Stimulated activated CD8-positive, alpha-beta memory T cell treated with anti-CD3 and anti-CD28 coated beads, Interleukin-15, amount 100 ng/mL, for 4 hours (primary cell): ENCODE results near the gene MECP2.

Source experiments
- DNase-seq, 2 donors: peaks; one replicate each; pipeline ENCODE4 v3.0.0-alpha.2; 2020; ENCODE audit warnings: low read depth in 2 of 2

MECP2 gene

DNA sequence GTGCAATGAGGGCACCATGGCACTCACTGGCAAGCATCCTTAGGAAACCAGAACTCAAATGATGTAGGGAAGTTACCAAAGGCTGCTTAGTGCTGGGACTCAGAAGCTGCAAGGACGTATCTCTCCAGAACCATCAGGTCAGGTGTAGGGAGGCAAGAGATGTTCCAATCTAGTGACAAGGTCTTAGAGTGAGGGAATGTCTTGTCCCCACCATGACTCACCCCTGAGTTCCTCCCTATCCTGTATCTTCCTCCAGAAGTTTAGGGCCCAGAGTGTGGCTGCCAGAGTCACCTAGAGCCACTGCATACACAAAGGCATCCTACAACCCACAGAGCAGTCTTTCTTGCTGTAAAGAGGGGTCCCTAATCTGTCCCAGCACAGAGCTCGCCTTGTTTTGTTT, 63.7 kb downstream of the MECP2 start:
- DNase-seq: no peak

DNA sequence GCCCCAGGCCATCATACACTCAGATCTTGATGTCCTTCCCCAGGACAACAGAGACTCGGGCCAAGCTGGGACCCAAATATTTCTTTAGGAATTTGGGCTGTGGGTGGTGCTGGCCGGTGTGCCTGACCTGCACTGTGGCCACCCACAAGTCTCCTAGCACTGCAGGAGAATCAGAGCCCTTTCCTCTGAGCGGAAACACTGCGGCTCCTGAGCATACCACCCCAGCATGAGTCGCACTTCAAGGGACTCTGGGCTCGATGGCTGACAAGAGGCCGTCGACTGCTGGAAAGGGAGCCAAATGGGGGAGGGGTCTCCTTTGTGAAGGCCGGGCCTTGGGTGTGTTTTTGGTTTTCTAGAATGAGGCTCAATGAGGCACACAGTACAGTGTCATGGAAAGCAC, 64.9 kb downstream of the MECP2 start:
- DNase-seq: no peak

DNA sequence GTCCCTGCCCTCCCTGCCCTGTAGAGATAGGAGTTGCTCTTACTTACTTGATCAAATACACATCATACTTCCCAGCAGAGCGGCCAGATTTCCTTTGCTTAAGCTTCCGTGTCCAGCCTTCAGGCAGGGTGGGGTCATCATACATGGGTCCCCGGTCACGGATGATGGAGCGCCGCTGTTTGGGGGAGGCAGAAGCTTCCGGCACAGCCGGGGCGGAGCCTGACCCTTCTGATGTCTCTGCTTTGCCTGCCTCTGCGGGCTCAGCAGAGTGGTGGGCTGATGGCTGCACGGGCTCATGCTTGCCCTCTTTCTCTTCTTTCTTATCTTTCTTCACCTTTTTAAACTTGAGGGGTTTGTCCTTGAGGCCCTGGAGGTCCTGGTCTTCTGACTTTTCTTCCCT, 65.4 kb downstream of the MECP2 start:
- DNase-seq: no peak

DNA sequence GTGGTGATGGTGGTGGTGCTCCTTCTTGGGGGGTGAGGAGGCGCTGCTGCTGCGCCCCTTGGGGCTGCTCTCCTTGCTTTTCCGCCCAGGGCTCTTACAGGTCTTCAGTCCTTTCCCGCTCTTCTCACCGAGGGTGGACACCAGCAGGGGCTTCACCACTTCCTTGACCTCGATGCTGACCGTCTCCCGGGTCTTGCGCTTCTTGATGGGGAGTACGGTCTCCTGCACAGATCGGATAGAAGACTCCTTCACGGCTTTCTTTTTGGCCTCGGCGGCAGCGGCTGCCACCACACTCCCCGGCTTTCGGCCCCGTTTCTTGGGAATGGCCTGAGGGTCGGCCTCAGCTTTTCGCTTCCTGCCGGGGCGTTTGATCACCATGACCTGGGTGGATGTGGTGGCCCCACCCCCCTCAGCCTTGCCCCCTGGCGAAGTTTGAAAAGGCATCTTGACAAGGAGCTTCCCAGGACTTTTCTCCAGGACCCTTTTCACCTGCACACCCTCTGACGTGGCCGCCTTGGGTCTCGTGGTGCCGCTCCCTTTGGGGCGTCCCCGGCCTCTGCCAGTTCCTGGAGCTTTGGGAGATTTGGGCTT, 66.7 kb downstream of the MECP2 start:
- no peak for DNase-seq

DNA sequence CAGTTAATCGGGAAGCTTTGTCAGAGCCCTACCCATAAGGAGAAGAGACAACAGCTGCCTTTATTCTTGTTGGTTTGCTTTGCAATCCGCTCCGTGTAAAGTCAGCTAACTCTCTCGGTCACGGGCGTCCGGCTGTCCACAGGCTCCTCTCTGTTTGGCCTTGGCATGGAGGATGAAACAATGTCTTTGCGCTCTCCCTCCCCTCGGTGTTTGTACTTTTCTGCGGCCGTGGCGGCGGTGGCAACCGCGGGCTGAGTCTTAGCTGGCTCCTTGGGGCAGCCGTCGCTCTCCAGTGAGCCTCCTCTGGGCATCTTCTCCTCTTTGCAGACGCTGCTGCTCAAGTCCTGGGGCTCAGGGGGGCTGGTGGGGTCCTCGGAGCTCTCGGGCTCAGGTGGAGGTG, 67.3 kb downstream of the MECP2 start:
- no peak for DNase-seq

DNA sequence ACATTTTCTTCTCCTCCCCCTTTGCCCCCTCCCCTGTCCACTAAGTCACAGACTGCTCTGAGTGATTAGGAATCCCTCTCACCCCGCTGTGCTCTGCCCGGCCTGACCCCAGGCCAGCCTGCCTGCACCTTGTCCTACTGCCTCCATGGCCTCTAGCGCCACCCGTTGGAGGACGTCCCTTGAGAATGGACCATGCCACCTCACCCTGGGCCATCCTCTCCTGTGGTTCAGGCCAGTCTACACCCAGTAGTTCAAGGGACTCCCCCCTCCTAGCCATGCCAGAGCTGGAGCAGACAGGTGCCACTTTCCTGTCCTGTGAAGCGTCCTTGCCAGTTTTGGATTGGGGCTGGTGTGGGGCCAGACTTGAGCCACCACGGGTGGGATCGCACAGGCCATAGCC, 68.1 kb downstream of the MECP2 start:
- no peak for DNase-seq

DNA sequence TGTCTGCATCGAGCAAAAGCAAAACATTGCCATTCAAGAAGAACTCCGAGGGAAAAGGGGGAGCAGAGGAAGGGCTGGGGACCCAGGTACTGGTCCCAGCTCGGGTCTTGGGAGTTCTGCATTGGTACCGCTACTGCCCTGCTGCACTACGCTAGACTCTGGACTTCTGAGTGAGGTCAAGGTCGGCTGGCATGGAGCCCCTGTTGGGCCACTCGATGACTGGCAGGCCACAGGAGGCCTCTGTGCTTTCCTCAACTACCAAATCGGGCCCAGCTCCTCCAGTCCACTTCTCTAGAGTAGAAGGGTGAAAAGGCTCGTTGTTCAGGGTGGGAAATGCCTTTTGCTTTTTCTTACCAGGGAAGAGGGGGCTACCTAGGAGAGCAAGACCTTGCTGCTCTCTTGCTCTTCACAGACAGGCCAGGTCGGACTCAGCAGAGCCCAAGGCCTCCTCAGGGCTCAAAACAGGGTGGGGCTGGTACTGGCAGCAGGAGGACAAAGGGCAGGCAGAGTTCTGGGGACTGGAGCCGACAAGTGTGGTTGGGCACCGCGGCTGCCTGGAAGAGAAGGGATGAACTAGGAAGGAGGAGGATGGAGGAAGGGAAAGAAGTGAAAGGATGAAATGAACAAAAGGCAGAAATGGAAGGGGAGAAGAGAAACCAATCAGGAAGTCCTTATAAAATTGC, 68.9 kb downstream of the MECP2 start:
- no peak for DNase-seq

DNA sequence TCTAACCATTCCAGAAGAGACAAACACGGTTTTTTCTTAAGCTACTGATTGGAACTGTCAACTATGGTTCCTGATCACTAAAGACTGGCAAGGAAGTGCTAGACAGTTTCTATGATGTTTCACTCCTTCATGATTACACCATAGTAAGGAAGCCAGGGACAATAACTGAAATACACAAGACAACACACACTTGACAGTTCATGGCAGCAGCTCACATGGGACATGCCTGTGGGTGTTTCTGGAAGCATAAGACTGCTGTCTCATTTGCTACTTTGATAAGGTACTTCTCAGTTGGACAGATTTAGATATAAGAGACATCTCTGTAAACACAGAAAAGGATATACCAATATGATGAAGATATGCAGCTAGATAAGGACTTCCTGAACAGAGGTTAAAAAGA, 69.5 kb downstream of the MECP2 start:
- DNase-seq: no peak

DNA sequence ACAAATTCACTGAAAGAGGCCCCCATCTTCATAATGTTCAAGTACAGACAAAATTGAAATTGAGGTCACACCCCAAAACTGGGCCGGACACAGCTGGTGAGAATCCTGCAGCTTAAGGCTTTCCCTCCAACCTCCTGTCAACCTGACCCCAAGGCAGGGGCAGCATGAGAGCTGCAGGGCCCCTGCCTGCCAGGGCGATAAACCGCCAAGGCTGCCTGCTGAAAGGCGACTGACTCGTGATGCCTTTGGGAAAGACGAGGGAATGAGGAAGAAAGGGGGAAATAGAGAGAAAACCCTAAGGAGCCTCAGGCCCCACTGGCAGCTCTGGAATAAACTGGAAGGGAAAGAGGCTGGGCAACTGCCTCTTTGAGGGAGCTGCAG, 70.5 kb downstream of the MECP2 start:
- DNase-seq: no peak

DNA sequence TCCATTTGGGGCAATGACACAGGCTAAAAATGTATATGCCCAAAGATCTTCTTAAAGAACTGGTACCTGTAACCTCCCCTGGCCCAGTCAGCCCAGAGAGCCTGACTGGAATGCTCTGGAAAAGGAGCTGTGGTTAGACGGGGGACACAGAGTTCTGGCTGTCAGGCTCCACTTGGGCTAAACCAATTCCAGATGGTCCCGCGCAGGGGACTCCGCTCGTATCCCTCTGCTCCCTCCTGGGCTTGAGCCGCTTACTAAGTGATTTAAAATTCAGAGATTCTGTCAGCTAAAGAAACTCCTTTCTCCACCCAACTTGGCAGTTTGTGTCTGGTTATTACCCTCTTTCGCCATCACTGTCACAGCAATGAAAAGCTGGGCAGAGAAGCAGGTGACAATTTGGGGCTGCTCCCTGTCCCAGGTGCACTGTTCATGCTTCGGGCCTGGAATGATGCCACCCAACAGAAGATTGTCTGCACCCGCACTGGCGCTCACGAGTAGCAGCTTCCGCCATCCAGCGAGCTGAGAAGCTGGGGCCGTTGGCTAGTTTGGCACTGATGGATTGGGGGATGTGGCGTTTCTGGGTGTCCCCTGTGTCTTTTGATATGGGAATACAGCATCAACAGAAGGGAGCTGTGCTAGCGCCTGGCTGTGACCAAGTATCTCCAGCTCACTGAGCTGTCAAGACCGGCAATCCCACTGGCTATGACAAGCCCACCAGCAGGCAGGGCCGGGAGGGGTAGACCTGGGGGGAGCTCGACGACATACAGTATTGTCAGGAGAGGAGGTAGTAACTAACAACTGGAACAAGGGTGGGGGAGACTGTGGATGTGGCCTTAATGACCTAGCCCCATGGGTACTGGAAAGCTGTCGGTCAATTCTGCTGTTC, 71.1 kb downstream of the MECP2 start:
- DNase-seq: no peak

DNA sequence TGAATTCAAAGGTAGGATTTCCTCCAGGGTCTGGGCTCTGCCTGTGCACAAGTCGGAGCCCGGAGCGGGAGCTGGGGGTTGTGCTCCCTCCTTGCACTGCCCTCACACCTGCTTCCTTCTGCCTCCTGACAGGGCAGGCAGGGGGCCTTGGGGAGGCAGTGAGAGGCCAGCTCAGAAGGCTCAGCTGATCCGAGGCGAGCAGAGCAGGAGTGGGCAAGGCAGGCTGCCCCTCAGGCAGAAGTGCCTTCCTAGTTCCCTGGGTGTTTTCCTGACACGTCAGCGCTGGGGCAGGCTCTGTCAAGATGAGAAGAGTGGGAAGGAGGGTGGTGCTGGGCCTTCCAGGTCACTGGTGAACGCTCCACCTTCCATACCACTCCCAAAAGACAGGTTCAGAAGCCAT, 72.3 kb downstream of the MECP2 start:
- DNase-seq: no peak

DNA sequence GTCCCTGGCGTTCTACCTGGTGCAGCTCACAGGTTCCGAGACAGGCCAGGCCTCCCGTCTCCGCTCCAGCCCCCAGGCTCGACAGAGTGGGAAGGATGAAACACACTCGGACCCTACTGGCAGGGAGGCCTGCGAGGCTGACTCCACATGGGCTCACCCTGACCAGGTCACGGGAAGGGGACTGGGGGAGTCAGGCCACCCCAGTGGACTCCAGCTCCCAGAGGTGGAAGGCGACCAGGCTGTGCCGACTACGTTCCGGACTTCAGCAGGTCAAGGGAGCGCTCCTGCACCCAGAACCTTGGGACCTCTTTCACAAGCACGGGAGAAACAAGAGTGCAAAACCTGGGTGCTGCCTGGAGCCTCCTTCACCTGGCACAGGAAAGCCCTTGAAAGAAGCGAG, 73.2 kb downstream of the MECP2 start:
- no peak for DNase-seq

DNA sequence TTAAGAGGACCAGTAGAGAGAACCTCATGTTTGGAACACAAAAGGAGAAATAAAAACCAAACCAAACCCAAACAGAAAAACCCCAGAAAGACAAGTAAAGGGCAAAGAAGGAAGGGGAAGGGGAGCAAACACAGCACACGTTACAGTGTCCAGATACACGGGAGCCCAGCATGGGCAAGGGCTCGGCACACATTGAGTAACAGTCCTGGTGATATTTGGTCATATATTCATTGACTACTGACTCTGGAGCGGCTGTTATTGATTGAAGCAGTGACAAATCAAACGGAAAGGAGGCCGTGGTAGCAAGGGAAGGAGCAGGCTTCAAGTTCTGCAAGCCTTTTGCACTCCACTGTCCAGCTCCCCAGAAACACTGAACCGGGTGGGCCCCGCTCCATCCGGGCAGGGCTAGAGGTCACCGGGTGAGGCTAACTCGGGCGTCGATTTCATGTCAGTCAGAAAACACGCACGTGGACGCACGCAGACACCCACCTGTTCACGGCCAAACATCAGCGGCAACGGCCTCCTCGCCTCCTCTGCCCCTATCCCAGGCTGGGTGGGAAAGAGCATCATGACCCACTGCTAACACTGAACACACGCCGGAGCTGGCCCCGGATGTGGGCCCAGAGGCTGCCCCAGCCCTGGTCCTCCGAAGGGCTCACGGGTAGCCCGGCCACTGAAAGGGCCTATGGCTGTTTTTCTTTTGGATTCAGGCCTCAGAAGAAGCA, 74.1 kb downstream of the MECP2 start:
- DNase-seq: no peak

DNA sequence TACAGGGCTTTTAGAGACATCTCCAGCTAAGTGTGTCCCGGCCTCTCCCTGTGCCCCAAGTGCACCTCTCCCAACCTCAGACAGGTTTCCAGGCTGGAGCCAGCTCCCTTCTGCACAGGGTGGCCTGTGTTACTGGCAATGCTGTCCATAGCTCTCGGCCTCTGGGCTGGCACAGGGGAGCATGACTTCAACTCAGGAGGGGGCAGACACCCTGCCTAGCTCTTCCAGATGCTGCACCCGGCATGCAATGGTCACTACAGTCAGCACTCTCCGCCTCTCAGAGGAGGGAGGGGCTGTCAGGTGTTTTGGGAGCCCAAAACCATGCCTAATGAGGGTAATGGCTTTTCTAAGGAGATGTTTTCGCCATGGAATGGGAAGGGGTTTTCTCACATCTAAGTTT, 75.4 kb downstream of the MECP2 start:
- DNase-seq: no peak

DNA sequence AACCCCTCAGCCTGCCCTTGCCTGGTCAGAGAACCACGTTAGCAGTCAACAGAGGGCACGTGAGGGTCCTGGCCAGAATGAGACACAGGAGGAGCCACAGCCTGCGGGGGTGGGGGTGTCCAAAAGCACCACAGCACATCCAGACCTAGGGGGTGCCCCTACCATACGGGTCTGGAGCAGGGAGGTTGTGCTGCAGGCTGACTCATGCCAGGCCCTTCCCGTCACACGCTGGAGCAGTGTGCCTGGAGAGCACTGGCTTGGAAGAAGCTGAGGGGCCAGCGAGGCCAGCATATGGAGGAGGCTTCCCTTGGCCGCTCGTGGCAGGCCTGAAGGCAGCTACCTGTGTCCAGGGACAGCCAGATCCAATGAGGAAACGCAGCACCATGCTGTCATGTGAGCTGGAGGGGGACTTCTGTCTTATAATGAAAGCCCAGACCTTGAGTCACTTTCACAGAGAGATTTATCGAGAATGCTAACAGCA, 76.3 kb downstream of the MECP2 start:
- DNase-seq: no peak

DNA sequence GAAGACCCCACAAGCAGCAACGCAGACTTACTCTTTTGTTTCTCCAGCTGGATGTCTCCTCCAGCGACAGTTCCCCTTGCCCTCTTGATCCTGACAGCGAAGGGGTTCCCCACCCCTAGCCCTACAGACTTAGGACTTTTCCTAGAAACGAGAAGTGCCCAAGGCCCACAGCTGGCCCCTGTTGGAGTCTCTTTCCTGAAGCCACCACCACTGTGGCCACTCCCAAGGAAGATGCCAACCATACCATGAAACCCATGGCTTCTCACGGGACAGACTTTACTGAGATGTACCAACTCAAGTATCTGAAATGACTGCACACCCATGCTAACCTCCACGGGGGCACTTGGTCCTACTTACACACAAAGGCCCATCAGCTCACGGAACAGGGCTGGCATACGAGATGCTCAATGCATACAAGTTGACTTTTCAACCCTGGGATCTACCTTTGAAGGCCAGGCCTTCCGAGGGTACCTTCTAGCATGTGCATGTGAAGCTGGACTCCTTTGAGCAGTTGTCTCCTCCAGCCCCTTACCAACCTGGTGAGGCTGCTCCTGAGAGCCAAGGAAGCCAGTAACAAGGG, 76.9 kb downstream of the MECP2 start:
- no peak for DNase-seq

DNA sequence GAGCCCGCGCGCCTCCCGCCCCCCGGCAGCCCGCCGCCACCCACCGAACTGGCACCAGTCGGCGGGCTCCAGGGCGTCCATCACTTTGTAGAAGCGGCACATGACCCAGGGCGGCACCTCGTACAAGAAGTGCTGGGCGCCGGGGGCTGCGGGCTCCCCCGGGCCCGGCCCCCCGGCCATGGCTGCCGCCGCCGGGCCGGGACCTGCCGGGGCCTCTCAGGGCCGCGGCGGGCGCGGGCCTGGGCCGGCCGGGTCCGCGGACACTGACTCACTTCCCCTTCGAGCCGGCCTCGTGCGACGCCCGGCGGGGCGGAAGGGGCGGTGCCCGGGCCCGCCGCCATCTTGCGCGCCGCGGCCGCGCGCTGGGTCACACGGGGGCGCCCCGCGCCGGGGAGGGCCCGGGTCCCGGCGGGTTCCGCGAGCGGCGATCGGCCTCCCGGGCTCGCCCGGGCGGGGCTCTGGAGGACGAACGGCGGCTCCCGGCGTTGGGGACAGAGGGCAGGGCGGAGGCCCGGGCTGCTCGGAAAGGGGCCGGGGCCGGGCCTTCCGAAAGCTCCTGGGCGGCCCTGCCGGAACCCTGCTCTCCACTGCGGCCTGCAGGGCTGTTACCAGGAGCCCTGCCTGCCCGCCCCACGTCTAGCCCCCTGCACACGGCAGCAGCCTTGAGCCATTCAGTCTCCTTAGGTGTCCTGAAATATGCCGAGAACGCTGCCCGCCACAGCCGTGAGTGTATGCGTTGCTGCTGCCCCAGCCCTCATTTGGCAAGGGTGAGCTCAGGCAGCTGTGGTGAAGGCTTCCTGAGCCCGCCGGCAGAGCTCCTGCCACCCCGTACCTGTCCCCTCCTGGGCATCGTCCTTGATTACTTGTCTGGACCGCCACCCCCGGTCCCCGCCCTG, 77.6 kb downstream of the MECP2 start, which contains the start of gene IRAK1:
Gene IRAK1, minus strand, starts transcription at position 270 of the 896 bp plus-strand sequence. Its CDS starts 90 bp downstream, at position 180.
- peak in 1 of 2 donors; percentile 43 for DNase-seq

DNA sequence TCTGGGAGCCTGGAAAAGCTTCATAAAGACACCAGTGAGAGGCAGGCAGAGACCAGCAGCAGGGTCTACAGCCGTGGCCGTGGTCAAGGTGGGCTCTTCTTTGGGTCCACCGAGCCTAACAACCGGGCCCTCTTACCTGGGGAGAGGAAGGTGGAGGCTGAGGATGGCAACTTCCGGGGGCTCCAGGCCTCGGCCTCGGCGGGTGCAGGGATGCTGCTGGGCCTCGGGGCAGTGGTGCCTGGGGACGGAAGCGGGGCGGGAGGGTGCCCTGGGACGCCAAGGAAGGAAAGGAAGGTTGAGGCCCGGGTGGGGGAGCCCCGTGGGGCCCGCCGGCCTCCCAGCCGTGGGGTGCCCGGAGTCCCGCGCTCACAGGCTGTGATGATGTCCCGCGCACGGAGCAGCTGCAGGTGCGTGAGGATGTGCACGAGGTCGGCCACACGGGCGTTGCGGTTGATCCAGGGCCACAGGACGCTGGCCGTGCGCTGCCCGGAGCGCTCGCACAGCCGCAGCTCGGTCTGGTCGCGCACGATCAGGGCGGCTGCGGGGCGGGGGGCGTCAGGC, 78.4 kb downstream of the MECP2 start:
- DNase-seq: no peak

DNA sequence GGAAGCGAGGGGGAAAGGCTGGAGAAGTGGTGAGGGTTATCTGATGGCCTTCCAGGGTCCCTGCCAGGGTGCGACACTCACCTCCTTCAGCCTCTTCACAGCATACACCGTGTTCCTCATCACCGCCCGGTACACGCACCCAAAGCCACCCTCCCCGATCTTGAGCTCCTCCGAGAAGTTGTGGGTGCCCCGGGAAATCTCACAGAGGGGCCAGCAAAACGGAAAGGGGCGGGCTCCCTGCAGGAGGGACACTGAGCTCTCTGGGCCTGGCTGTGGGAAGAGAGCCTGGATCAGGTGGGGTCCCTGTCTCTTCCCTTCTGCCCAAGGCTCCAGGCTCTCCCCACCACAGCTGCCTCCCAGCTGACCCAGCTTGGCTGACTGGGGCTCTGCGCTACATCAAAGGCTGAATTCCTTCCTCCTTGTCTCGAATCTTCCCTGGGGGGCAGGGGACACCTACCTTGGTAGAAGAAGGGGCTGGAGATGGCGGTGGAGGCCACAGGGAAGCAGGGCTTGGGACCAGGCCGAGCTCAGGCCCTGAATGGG, 78.9 kb downstream of the MECP2 start:
- DNase-seq: no peak
